ENCODE measurements around the gene MBL2.

Gene MBL2

GRCh38 chr10:52774182-52774581 lies 1.6 kb upstream of the MBL2 start:
- DNase-seq (ENCODE audit: extremely low read depth in 1 of 2, low read depth in 1 of 2) = no peak

DNA sequence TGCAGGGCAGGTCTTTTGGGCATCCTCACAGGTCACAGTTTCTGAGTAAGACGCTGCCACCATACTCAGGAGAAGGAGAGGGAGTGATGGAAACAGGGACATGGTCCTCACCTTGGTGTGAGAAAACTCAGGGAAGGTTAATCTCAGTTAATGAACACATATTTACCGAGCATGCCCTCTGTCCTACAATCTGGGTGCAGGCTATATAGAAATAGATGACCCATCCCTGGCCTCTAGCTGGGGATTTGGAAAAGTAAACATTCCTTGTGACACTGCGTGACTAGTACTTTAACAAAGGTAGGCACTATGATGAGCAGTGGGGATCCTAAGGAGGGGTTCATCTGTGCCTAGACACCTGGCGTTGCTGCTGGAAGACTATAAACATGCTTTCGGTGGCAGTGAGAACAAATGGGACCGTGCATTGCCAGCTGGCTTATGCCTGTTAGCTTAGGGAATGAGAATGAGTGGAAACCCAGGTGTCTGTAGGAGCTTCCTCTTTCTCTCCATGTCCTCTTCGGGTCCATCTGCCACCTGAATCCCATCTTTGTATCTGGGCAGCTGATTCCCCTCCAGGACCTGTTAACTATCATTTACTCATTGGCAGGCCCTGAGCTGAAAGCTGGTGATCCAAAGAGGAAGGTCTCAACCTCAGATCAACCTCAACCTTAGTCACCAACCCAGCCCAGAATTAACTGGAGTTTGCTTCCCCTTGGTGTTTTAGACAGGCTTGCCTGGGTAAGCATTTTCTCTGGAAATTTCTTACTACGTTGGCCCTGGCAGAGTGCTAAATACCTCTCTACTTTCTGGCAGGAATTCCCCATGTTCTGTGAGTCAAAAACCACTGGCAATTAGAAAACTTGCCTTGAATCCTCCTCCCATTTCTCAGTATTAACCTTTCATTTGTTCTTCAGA lies 794 bp downstream of the MBL2 start:
- no peak for DNase-seq (ENCODE audit: extremely low read depth in 1 of 2, low read depth in 1 of 2)

GRCh38 chr10:52770904-52771303 lies 1.7 kb downstream of the MBL2 start:
- no peak for DNase-seq (ENCODE audit: extremely low read depth in 1 of 2, low read depth in 1 of 2)

DNA sequence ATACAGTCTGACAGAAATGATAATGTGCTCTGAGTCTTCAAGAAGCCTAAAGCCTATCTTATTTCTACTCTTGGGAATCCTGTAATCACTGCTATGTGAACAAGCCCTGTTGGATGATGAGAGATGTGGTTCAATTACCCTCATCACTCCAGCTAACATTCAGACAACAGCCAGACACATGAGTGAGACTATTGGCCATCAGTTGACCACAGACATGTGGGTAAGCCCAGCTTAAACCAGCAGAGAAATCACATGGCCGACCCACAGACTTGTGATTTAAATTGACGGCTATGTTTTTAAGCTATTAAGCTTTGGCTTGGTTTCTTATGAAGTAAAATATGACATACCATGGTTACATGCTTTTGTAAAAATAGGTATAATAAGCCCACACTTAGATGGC lies 2.6 kb downstream of the MBL2 start:
- DNase-seq (ENCODE audit: extremely low read depth in 1 of 2, low read depth in 1 of 2) = no peak

GRCh38 chr10:52768001-52768532 lies 4.5 kb downstream of the MBL2 start:
- DNase-seq (ENCODE audit: extremely low read depth in 1 of 2, low read depth in 1 of 2) = no peak

DNA sequence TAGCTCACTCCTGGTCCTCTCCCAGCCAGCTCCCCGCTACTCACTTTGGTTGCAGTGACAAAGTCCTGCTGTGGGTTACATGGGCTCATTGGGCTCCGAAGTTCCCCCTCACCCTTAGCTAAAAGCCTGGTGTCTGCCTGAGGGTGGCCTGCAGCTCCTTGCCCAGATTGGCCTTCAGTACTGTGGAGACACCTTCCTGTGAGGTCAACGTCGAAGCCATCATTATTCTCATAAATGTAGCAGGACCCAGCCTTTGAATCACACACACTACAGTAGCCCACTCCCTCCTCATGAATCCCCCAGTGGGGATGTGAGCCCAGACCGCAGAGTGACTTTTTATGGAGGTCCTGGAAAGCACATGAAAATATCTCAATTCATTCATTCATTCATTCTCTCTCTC lies 10.5 kb downstream of the MBL2 start:
- no peak for DNase-seq (ENCODE audit: extremely low read depth in 1 of 2, low read depth in 1 of 2)

GRCh38 chr10:52759154-52759553 lies 13.4 kb downstream of the MBL2 start:
- no peak for DNase-seq (ENCODE audit: extremely low read depth in 1 of 2, low read depth in 1 of 2)

GRCh38 chr10:52758406-52758805 lies 14.2 kb downstream of the MBL2 start:
- no peak for DNase-seq (ENCODE audit: extremely low read depth in 1 of 2, low read depth in 1 of 2)

DNA sequence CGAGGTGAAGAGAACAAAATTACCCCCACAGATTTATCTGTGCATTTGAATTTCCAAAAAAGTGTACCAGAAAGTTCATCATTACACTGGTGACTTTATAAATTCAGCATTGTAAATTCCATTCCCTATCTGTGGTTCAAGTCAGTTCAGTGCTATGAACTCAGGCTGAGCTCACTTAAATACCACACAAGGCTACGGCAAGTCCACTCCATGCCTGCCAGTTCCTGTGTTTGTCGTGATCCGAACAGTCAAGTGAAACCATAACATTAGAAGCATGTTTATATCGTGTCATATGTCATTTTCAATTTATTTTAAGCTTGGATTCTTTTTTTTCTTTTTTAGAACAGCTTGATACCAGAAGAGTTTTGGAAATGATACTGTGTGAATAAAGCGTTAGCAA lies 14.8 kb downstream of the MBL2 start:
- DNase-seq (ENCODE audit: extremely low read depth in 1 of 2, low read depth in 1 of 2) = no peak

DNA sequence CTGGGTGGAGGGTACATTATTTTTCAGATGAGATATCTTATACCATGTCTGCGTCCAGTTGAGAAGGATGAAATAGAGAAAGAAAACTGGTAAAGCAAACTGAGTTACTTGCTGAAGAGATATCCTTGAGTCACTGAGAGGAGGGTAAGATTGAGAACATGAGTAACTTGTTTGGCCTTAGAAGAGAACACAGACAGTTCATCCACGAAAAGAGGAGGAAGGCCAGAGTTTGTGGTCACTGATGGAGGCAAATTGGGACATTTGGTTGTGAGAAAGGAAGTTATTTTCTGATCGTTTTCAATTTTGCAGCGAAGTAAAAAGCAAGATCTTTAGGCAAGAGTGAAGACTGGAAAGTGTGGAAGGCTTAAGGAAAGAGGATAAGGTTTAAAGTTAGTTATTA lies 15.6 kb downstream of the MBL2 start:
- DNase-seq (ENCODE audit: extremely low read depth in 1 of 2, low read depth in 1 of 2) = no peak

DNA sequence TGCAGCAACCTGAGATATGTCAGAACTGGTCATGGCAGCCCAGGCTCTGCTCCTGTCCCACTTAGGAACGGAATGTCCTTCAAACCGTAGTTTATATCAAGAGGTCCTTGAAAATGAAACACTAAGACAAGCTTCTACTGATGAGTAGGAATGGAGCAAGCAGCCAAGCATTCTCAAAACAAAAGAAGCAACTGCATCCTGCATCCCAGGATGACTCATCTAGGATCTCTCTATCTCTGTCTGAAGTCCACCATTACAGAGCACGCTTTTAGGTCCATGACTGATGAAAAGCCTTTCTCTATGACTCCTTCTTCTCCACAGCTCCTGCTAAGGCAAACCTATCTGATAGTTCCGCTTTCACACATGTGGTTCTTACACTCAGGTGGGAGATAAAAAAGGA lies 16.3 kb downstream of the MBL2 start:
- DNase-seq (ENCODE audit: extremely low read depth in 1 of 2, low read depth in 1 of 2) = no peak

DNA sequence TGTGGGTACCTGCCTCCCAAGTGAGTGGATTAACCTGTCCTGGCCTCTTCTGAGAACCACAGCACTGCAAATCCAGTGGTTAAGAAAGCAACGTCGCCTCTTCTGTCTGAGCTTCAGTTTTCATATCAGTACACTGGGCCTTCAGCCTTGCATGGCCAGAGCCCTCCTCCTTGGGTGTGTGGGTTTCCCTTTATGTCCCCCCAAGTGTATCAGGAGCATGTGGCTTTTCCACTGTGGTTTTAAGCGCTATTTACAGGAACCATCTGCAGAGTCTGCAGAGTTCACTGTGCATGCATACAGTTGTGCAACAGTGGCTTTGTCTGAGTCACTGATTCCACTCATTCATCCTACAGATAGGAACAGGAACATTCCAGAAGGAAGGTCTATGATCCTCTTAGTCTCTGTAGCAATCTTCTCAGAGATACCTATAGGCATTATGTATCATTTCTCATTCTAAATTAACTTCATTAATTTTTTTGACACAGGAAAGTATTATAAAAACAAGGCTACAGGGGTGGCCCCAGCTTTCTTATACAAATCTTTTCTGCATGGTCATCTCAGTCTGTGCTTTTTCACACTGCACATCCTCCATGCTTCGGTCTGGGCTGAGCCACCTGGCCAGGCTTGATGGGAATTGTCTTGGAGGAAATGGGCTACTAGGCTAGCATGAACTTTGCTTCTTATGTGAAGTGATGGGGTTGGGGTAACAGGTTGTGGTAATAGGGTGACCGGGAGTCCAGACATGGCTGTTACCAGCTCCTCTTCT lies 17.1 kb downstream of the MBL2 start:
- no peak for DNase-seq (ENCODE audit: extremely low read depth in 1 of 2, low read depth in 1 of 2)

DNA sequence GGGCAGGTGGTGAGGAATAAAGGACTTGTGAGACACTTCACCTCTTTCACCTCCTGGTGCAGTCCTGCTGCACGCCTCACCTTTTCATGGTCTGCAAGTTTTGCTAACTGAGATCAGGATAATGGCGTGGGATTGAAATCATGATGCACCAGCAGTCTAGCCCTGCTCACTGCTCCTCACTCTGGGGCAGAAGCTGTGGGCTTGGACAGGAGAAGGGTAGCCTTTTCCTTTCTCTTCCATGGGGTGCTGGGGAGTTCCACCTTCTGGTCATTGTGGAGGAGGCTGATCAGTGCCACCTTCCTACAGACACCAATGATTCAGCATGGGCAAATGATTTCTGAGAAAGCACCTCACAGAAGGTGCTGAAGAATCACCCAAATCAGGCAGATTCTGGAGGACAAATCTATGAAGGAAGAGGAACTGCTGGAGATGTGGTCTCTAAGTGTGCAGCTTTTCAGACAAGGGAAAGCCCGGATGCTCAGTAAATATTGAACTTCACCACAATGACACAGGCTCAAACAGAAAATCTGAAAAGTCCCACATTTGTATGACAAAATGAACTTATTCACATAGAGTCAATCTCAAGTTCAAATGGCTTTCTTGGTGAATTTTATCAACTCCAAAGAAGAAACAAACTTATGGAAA lies 19.7 kb downstream of the MBL2 start:
- no peak for DNase-seq (ENCODE audit: extremely low read depth in 1 of 2, low read depth in 1 of 2)

GRCh38 chr10:52752261-52752660 lies 20.3 kb downstream of the MBL2 start:
- DNase-seq (ENCODE audit: extremely low read depth in 1 of 2, low read depth in 1 of 2) = no peak

GRCh38 chr10:52751337-52751736 lies 21.2 kb downstream of the MBL2 start:
- DNase-seq (ENCODE audit: extremely low read depth in 1 of 2, low read depth in 1 of 2) = no peak

DNA sequence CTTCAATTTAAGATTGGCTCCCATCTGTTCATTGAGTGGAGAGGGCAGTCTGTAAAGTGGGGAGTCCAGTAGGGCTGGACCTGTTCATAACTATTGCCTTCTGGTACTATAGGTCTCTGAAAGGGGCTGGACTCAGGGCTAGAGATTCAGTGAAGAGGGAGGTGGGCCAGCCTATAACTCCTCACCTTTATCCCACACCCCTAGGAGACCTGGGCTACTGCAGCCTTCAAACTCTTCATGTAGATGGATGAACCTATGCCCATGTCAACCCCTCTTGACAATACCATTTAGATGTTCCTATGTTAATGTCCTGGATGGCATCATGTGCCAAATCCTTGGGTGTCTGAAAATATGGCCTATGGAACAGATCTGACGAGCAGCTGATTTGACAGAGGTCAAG lies 22.0 kb downstream of the MBL2 start:
- DNase-seq (ENCODE audit: extremely low read depth in 1 of 2, low read depth in 1 of 2) = no peak

DNA sequence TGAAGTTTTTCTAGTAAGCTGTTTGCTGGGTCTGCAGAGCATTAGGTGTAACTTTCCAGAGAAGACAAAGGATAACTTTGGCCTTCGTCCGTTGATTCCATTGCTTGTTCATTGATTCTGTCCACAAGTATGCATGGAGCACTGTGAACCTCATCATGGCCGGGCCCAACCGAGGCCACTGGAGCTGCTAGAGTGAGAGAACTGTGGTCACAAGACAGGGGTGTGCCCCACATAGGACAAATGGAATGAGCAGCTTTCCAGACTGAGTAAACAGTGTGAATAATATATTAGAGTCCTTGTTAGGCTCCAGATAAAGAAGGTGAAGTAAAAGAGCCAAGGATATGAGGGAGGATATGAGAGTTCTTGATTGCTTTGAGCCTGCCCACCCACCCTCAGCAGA lies 24.9 kb downstream of the MBL2 start:
- DNase-seq (ENCODE audit: extremely low read depth in 1 of 2, low read depth in 1 of 2) = no peak

- DNase-seq (ENCODE audit: extremely low read depth in 1 of 2, low read depth in 1 of 2) = no peak
These were observed 26.4 kb downstream of the MBL2 start for GRCh38 chr10:52746169-52746568.

- DNase-seq (ENCODE audit: extremely low read depth in 1 of 2, low read depth in 1 of 2) = no peak
These were observed 28.4 kb downstream of the MBL2 start for GRCh38 chr10:52744057-52744805.

- no peak for DNase-seq (ENCODE audit: extremely low read depth in 1 of 2, low read depth in 1 of 2)
These were observed 29.9 kb downstream of the MBL2 start for GRCh38 chr10:52742731-52743130.

DNA sequence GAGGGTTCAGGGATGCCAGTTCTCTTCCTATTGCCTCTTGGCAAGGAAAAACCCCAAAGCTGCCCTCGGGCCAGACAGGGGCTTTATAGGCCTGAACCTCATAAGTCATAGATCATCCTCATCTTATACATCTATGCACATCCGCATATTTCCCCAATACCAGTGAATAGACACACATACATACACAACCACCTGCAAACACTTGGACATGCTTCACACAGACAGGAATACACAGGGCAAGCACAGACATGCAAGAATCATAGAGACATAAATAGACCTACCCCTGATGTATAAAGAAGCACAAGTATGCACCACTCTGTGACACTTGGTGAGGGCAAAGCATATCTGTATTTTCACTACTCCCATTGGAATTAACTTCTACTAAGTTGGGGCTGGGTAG lies 30.7 kb downstream of the MBL2 start:
- no peak for DNase-seq (ENCODE audit: extremely low read depth in 1 of 2, low read depth in 1 of 2)

Data from stimulated activated CD8-positive, alpha-beta memory T cell treated with anti-CD3 and anti-CD28 coated beads, Interleukin-7, amount 100 ng/mL, for 48 hours (primary cell).